ENCODE measurements around the gene TRIP11. TPM values are rescaled to one million over a fixed set of nuclear protein-coding genes. Genes with fewer than 3 reads are reported as not detected.

Gene TRIP11
- total and polyA plus RNA-seq, 4 donors: 4.3 to 28.4 (median 16.6) TPM

- DNase-seq (ENCODE audit: low spot score): no peak
- Histone ChIP-seq H3K27me3 (ENCODE audit: control insufficient read depth in 4 of 4, insufficient read depth in 4 of 4, low read length in 3 of 4) (no peaks in the 10 kb centered on the region), H3K9ac (ENCODE audit: low read depth in 1 of 2, low read length in 2 of 2) (no peak overlapping the region), H3K27ac (ENCODE audit: low read depth in 1 of 2, low read length in 2 of 2) (no peak overlapping the region), H3K9me3 (ENCODE audit: control insufficient read depth in 4 of 4, low read length in 3 of 4) (no peaks in the 10 kb centered on the region), H3K4me1 (ENCODE audit: control insufficient read depth in 4 of 4, insufficient read depth in 4 of 4, low read length in 3 of 4) (no peaks in the 10 kb centered on the region), H3K4me3 (ENCODE audit: low read depth in 1 of 3, low read length in 3 of 3) (no peak overlapping the region), H3K36me3 (ENCODE audit: control insufficient read depth in 4 of 4, insufficient read depth in 3 of 4, low read depth in 1 of 4, low read length in 3 of 4) (no peaks in the 10 kb centered on the region)
- TF ChIP-seq, protein P1, sequence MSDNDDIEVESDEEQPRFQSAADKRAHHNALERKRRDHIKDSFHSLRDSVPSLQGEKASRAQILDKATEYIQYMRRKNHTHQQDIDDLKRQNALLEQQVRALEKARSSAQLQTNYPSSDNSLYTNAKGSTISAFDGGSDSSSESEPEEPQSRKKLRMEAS (IDR thresholded peaks at IDR 0.05): no peak
- TF ChIP-seq EGR1 (IDR thresholded peaks at IDR 0.05; ENCODE audit: low read depth in 2 of 2) (no peak), CTCF (IDR thresholded peaks at IDR 0.05; ENCODE audit: low read depth, low read length, missing input control) (no peak), YY1 (IDR thresholded peaks at IDR 0.05) (no peak), HNF4A (conservative IDR thresholded peaks at IDR 0.05) (no peak), SP1 (IDR thresholded peaks at IDR 0.05) (no peak), RXRA (IDR thresholded peaks at IDR 0.05) (no peak), FOXA2 (IDR thresholded peaks at IDR 0.05) (no peak)
- 92% methylated on average over 11 of the region's 11 CpGs for WGBS
Observed at GRCh38 chr14:91931478-91932088, 108.3 kb downstream of the TRIP11 start.

- peaks cover 0 to 2% (median 0%) of the 10 kb centered on the region in 4 donors for H3K4me1 ChIP-seq (ENCODE audit: control insufficient read depth in 4 of 4, insufficient read depth in 4 of 4, low read length in 3 of 4)
- no peaks in the 10 kb centered on the region for H3K36me3 ChIP-seq (ENCODE audit: control insufficient read depth in 4 of 4, insufficient read depth in 3 of 4, low read depth in 1 of 4, low read length in 3 of 4)
- no peaks in the 10 kb centered on the region for H3K27me3 ChIP-seq (ENCODE audit: control insufficient read depth in 4 of 4, insufficient read depth in 4 of 4, low read length in 3 of 4)
- H3K27ac ChIP-seq (ENCODE audit: low read depth in 1 of 2, low read length in 2 of 2): no peak overlapping the region
- DNase-seq (ENCODE audit: low spot score): no peak
- 85% methylated on average over 3 of the region's 3 CpGs for WGBS
- H3K9ac ChIP-seq (ENCODE audit: low read depth in 1 of 2, low read length in 2 of 2): no peak overlapping the region
- TF ChIP-seq NR2F2 (IDR thresholded peaks at IDR 0.05) (no peak), YY1 (IDR thresholded peaks at IDR 0.05) (no peak), JUND (IDR thresholded peaks at IDR 0.05) (no peak), HNF4A (conservative IDR thresholded peaks at IDR 0.05) (no peak), CTCF (IDR thresholded peaks at IDR 0.05; ENCODE audit: low read depth, low read length, missing input control) (no peak)
- TF ChIP-seq, protein P2, sequence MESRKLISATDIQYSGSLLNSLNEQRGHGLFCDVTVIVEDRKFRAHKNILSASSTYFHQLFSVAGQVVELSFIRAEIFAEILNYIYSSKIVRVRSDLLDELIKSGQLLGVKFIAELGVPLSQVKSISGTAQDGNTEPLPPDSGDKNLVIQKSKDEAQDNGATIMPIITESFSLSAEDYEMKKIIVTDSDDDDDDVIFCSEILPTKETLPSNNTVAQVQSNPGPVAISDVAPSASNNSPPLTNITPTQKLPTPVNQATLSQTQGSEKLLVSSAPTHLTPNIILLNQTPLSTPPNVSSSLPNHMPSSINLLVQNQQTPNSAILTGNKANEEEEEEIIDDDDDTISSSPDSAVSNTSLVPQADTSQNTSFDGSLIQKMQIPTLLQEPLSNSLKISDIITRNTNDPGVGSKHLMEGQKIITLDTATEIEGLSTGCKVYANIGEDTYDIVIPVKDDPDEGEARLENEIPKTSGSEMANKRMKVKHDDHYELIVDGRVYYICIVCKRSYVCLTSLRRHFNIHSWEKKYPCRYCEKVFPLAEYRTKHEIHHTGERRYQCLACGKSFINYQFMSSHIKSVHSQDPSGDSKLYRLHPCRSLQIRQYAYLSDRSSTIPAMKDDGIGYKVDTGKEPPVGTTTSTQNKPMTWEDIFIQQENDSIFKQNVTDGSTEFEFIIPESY (IDR thresholded peaks at IDR 0.05): no peak
- H3K9me3 ChIP-seq (ENCODE audit: control insufficient read depth in 4 of 4, low read length in 3 of 4): no peaks in the 10 kb centered on the region
- no peak overlapping the region for H3K4me3 ChIP-seq (ENCODE audit: low read depth in 1 of 3, low read length in 3 of 3)
Observed at GRCh38 chr14:91929700-91930099, 110.2 kb downstream of the TRIP11 start.

Data from liver (tissue), 9 donors.